Measurements from ENCODE around the gene ITIH6. TPM values are rescaled to one million over a fixed set of nuclear protein-coding genes. Genes with fewer than 3 reads are reported as not detected.
"Not testable (repeated sequence)": the region's sequence is repeated elsewhere in the genome, so short reads cannot be mapped to it uniquely, and the experiment has no call there.

ITIH6 gene
- not detected in 2 replicates for total RNA-seq (2014; rRNA removed; shearing (Covaris generic); ENCODE audit: low replicate concordance)

DNA sequence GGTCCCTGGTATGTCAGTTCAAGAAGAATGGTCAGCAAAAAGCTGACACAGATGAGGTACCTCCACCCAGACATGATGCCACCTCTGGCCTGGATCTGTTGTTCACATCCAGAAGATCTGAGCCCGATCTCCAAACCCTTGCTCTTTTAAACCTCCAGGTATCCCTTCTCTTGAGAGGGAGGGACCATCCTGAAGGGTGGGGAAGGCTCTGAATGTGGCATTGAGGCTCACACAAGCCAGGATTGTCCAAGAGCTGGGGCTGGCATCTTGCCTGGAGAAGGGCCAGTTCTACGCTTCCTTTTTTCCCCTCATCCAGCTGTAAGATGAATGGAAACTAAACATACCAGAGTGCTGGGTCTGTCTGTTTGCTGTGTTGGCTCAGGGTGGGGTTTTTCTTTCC is at the start of gene ITIH6:
Gene ITIH6 (minus strand): TSS at position 119 of the 400 bp plus-strand sequence. CDS start 45 bp downstream, at position 74.
- Histone ChIP-seq H3K4me1 (ENCODE audit: low read length) (no peaks in the 10 kb centered on the region), H3K4me2 (ENCODE audit: low read depth, low read length, poor library complexity, severe bottlenecking) (no peak within 1 kb of the TSS), H3K27me3 (ENCODE audit: low read length) (no peaks in the 10 kb centered on the region), H3K9me2 (replicated peaks; ENCODE audit: insufficient read depth, low read length) (no peaks in the 10 kb centered on the region), H2AFZ (ENCODE audit: low read length) (no peak within 1 kb of the TSS), H3K79me2 (ENCODE audit: low read length) (no peaks in the 10 kb centered on the region), H3K36me3 (ENCODE audit: insufficient read depth, low read length) (no peaks in the 10 kb centered on the region), H3K27ac (ENCODE audit: low read length) (no peak within 1 kb of the TSS), H3K9ac (ENCODE audit: low read length) (no peak within 1 kb of the TSS), H4K20me1 (ENCODE audit: insufficient read depth, low read depth, low read length) (no peaks in the 10 kb centered on the region), H3K4me3 (ENCODE audit: low read length) (no peak within 1 kb of the TSS), H3K9me3 (ENCODE audit: low read length) (no peaks in the 10 kb centered on the region)
- no peak for DNase-seq

- DNase-seq; H3K4me3 ChIP-seq (ENCODE audit: low read length); H3K9me3 ChIP-seq (ENCODE audit: low read length); H3K27me3 ChIP-seq (ENCODE audit: low read length); H3K79me2 ChIP-seq (ENCODE audit: low read length); H2AFZ ChIP-seq (ENCODE audit: low read length); H3K9ac ChIP-seq (ENCODE audit: low read length); H3K27ac ChIP-seq (ENCODE audit: low read length); H3K4me2 ChIP-seq (ENCODE audit: low read depth, low read length, poor library complexity, severe bottlenecking); H3K9me2 ChIP-seq (replicated peaks; ENCODE audit: insufficient read depth, low read length); H4K20me1 ChIP-seq (ENCODE audit: insufficient read depth, low read depth, low read length); H3K36me3 ChIP-seq (ENCODE audit: insufficient read depth, low read length); H3K4me1 ChIP-seq (ENCODE audit: low read length): not testable (repeated sequence)
Observed at GRCh38 chrX:54847700-54848099, 49.6 kb upstream of the ITIH6 start.

DNA sequence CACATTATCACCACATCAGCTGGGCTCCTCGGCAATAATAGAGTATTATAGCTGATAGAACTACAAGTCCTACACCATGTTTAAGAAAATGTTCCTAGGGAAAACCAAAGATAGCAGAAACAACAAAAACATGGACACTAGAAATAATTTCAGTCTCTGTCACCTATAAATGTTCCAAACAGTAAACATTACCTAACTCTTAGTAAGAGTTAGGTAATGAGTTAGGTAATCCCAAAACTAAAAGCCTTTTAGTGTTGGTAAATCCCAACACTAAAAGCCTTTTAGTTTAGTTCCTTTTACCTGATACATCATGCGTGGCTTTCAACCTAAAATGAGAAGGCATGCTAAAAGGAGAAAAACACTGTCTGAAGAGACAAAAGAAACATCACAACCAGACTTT is 45.0 kb upstream of the ITIH6 start:
- no peak overlapping the region for H3K4me2 ChIP-seq (ENCODE audit: low read depth, low read length, poor library complexity, severe bottlenecking)

GRCh38 chrX:54842607-54843006 is 44.6 kb upstream of the ITIH6 start:
- Histone ChIP-seq H3K27me3 (ENCODE audit: low read length) (no peaks in the 10 kb centered on the region), H3K9ac (ENCODE audit: low read length) (no peak overlapping the region), H3K9me2 (replicated peaks; ENCODE audit: insufficient read depth, low read length) (no peaks in the 10 kb centered on the region), H3K9me3 (ENCODE audit: low read length) (no peaks in the 10 kb centered on the region), H2AFZ (ENCODE audit: low read length) (no peak overlapping the region), H3K79me2 (ENCODE audit: low read length) (no peaks in the 10 kb centered on the region), H3K4me1 (ENCODE audit: low read length) (no peaks in the 10 kb centered on the region), H3K4me2 (ENCODE audit: low read depth, low read length, poor library complexity, severe bottlenecking) (no peak overlapping the region), H3K4me3 (ENCODE audit: low read length) (no peak overlapping the region), H3K27ac (ENCODE audit: low read length) (no peak overlapping the region), H3K36me3 (ENCODE audit: insufficient read depth, low read length) (no peaks in the 10 kb centered on the region), H4K20me1 (ENCODE audit: insufficient read depth, low read depth, low read length) (no peaks in the 10 kb centered on the region)
- DNase-seq = no peak

More for the DNA sequence above, 45.0 kb upstream of the ITIH6 start:
- Histone ChIP-seq H3K27ac (ENCODE audit: low read length) (no peak overlapping the region), H3K36me3 (ENCODE audit: insufficient read depth, low read length) (no peaks in the 10 kb centered on the region), H2AFZ (ENCODE audit: low read length) (no peak overlapping the region), H3K4me1 (ENCODE audit: low read length) (no peaks in the 10 kb centered on the region), H3K9ac (ENCODE audit: low read length) (no peak overlapping the region), H3K4me3 (ENCODE audit: low read length) (no peak overlapping the region), H3K27me3 (ENCODE audit: low read length) (no peaks in the 10 kb centered on the region), H3K9me3 (ENCODE audit: low read length) (no peaks in the 10 kb centered on the region), H3K79me2 (ENCODE audit: low read length) (no peaks in the 10 kb centered on the region), H4K20me1 (ENCODE audit: insufficient read depth, low read depth, low read length) (no peaks in the 10 kb centered on the region), H3K9me2 (replicated peaks; ENCODE audit: insufficient read depth, low read length) (no peaks in the 10 kb centered on the region)
- no peak for DNase-seq

DNA sequence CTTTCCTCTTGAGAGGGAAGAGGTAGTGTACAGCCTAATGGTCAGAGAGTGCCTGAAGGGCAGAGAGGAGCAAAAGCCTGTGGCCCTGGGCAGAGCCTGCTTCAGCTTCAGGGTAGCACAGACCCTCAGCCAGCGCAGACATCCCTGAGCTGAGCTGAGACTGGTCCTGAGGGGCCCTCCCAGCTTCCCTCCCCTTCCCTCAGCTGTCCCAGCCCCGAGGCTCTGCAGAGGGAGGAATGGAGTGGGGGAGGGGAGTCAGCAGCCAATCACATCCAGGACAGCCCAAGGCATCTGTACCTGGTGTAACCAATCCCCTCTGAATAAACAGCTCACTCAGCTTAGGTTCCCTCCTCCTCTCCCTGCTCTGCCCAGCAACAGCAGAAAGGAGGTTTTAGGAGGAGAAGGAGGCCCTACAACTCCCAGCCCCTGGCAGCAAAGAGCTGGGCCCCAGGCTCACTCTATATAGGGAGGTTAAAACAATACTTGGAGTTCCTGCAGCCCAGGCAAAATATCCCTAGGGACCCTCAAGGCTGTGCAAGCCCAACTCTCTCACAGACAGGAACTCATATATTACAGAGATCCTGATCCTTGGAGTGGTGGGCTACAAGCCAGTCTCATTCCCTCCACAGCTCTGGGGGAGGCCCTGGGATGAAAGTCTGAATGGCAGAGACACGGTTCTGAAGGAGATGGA is 43.3 kb upstream of the ITIH6 start:
- H3K4me2 ChIP-seq (ENCODE audit: low read depth, low read length, poor library complexity, severe bottlenecking); H3K27me3 ChIP-seq (ENCODE audit: low read length); H4K20me1 ChIP-seq (ENCODE audit: insufficient read depth, low read depth, low read length); DNase-seq; H3K9ac ChIP-seq (ENCODE audit: low read length); H3K4me1 ChIP-seq (ENCODE audit: low read length); H3K27ac ChIP-seq (ENCODE audit: low read length); H3K36me3 ChIP-seq (ENCODE audit: insufficient read depth, low read length); H3K4me3 ChIP-seq (ENCODE audit: low read length); H2AFZ ChIP-seq (ENCODE audit: low read length); H3K9me3 ChIP-seq (ENCODE audit: low read length); H3K9me2 ChIP-seq (replicated peaks; ENCODE audit: insufficient read depth, low read length); H3K79me2 ChIP-seq (ENCODE audit: low read length): not testable (repeated sequence)

DNA sequence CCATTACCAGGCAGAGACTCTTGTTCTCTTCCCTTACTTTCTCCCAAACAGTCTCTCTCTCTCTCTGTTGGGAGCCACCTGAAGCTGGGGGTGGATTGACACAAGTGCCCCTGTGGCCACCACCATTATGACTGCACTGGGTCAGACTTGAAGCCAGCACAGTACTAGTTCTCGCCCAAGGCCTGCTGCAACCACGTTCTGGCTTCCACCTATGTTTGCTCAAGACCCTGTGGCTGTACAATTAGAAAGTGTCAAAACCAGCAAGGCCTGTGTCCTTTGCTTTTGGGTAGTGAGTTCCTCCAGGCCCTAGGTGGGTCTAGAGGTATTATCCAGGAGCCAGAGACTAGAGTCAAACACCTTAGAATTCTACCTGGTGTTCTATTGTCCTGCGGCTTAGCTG is 40.5 kb upstream of the ITIH6 start:
- Histone ChIP-seq H3K4me1 (ENCODE audit: low read length) (no peaks in the 10 kb centered on the region), H3K27me3 (ENCODE audit: low read length) (no peaks in the 10 kb centered on the region), H3K27ac (ENCODE audit: low read length) (no peak overlapping the region), H3K36me3 (ENCODE audit: insufficient read depth, low read length) (no peaks in the 10 kb centered on the region), H3K9me3 (ENCODE audit: low read length) (no peaks in the 10 kb centered on the region), H3K9me2 (replicated peaks; ENCODE audit: insufficient read depth, low read length) (no peaks in the 10 kb centered on the region), H3K4me2 (ENCODE audit: low read depth, low read length, poor library complexity, severe bottlenecking) (no peak overlapping the region), H2AFZ (ENCODE audit: low read length) (no peak overlapping the region), H3K4me3 (ENCODE audit: low read length) (no peak overlapping the region), H3K79me2 (ENCODE audit: low read length) (no peaks in the 10 kb centered on the region), H4K20me1 (ENCODE audit: insufficient read depth, low read depth, low read length) (no peaks in the 10 kb centered on the region), H3K9ac (ENCODE audit: low read length) (no peak overlapping the region)
- DNase-seq = no peak

- Histone ChIP-seq H2AFZ (ENCODE audit: low read length) (no peak overlapping the region), H3K27me3 (ENCODE audit: low read length) (no peaks in the 10 kb centered on the region), H3K27ac (ENCODE audit: low read length) (no peak overlapping the region), H3K4me3 (ENCODE audit: low read length) (no peak overlapping the region), H3K9me2 (replicated peaks; ENCODE audit: insufficient read depth, low read length) (no peaks in the 10 kb centered on the region), H3K9me3 (ENCODE audit: low read length) (no peaks in the 10 kb centered on the region), H4K20me1 (ENCODE audit: insufficient read depth, low read depth, low read length) (no peaks in the 10 kb centered on the region), H3K36me3 (ENCODE audit: insufficient read depth, low read length) (no peaks in the 10 kb centered on the region), H3K79me2 (ENCODE audit: low read length) (no peaks in the 10 kb centered on the region), H3K4me1 (ENCODE audit: low read length) (no peaks in the 10 kb centered on the region), H3K9ac (ENCODE audit: low read length) (no peak overlapping the region), H3K4me2 (ENCODE audit: low read depth, low read length, poor library complexity, severe bottlenecking) (no peak overlapping the region)
- DNase-seq = no peak
Observed at GRCh38 chrX:54826598-54826997, 28.5 kb upstream of the ITIH6 start.

DNA sequence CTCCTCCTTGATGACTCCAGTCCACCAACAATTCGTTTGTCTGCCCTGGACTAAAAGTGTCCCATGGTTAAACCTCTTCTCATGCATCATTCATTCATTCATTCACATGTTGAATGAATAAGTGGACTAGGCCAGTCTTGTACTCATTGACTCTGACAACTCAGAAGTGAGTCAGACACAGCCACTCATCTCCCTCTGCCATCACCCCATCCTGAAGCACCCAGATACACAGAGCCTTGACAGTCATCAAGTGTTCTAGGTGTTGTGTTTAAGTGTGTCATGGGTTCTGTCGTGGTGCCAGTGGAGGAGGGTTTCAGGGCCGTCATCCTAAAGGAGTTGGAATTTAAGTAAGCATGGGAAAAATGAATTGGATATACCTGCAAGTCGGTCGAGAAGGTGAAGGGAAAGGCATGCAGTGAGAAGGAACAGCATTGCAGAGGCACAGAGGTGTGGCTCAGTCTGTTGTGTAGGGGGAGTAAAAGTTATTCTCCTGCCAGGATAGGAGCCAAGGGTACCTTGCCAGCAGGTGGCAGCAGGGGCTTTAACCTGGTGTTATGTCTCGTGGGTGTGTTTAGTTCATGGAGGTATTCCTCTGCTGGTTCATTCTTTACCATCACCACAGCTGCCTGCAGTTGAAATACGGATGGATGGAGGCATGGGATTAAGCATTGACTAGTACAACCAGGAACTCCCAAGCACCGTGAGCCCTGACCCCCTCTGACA is 27.8 kb upstream of the ITIH6 start:
- DNase-seq = peak; percentile 64
- Histone ChIP-seq H3K4me2 (ENCODE audit: low read depth, low read length, poor library complexity, severe bottlenecking) (no peak overlapping the region), H3K79me2 (ENCODE audit: low read length) (no peaks in the 10 kb centered on the region), H3K4me1 (ENCODE audit: low read length) (no peaks in the 10 kb centered on the region), H3K9me2 (replicated peaks; ENCODE audit: insufficient read depth, low read length) (no peaks in the 10 kb centered on the region), H2AFZ (ENCODE audit: low read length) (no peak overlapping the region), H3K4me3 (ENCODE audit: low read length) (no peak overlapping the region), H3K27ac (ENCODE audit: low read length) (no peak overlapping the region), H3K9ac (ENCODE audit: low read length) (no peak overlapping the region), H3K36me3 (ENCODE audit: insufficient read depth, low read length) (no peaks in the 10 kb centered on the region), H3K9me3 (ENCODE audit: low read length) (no peaks in the 10 kb centered on the region), H3K27me3 (ENCODE audit: low read length) (no peaks in the 10 kb centered on the region), H4K20me1 (ENCODE audit: insufficient read depth, low read depth, low read length) (no peaks in the 10 kb centered on the region)
